Spleen (tissue), 11 donors: ENCODE measurements around the gene IGLON5. TPM values are rescaled to one million over a fixed set of nuclear protein-coding genes. Genes with fewer than 3 reads are reported as not detected.

Experiments
- DNase-seq: peaks from one replicate; pipeline ENCODE4 v3.0.0-alpha.2; 2020
- H3K27ac ChIP-seq, 8 donors: fragments of 200-600 bp; sonication (generic) in 7 of 8; 1 replicate in 4 of 8; 2 replicates in 4 of 8; pipeline versions ENCODE4 v1.5.0 to v1.8.0; 2016 to 2021; ENCODE audit warnings: inconsistent platforms in 4 of 8, mild to moderate bottlenecking in 4 of 8, moderate library complexity in 1 of 8
- H3K27me3 ChIP-seq, 7 donors: fragments of 200-600 bp; sonication (generic) in 6 of 7; replicated peaks in 1 of 7; 1 replicate in 4 of 7; 2 replicates in 3 of 7; pipeline versions ENCODE4 v1.5.0 to v1.8.0; 2016 to 2021; ENCODE audit warnings: inconsistent platforms in 3 of 7, mild to moderate bottlenecking in 1 of 7
- H3K36me3 ChIP-seq, 6 donors: fragments of 200-600 bp; sonication (generic) in 5 of 6; 1 replicate in 4 of 6; 2 replicates in 2 of 6; pipeline versions ENCODE4 v1.5.0 to v1.8.0; 2016 to 2021; ENCODE audit warnings: inconsistent platforms in 2 of 6
- H3K4me1 ChIP-seq, 6 donors: fragments of 200-600 bp; sonication (generic) in 5 of 6; 1 replicate in 3 of 6; 2 replicates in 3 of 6; pipeline versions ENCODE4 v1.5.0 to v1.8.0; 2016 to 2021; ENCODE audit warnings: inconsistent platforms in 3 of 6
- H3K4me3 ChIP-seq, 8 donors: fragments of 200-600 bp; sonication (generic) in 7 of 8; 1 replicate in 4 of 8; 2 replicates in 4 of 8; pipeline versions ENCODE4 v1.5.0 to v1.8.0; 2016 to 2021; ENCODE audit warnings: inconsistent platforms in 4 of 8, mild to moderate bottlenecking in 4 of 8, moderate library complexity in 2 of 8
- H3K9me3 ChIP-seq, 8 donors: fragments of 200-600 bp; sonication (generic) in 7 of 8; 1 replicate in 4 of 8; 2 replicates in 4 of 8; pipeline versions ENCODE4 v1.5.0 to v1.8.0; 2016 to 2021; ENCODE audit warnings: inconsistent platforms in 4 of 8
- CTCF ChIP-seq, 11 experiments: fragments of 200-600 bp in 7 of 11; fragments of 450-650 bp in 4 of 11; sonication (generic) in 4 of 11; IDR thresholded peaks in 8 of 11; conservative IDR thresholded peaks in 3 of 11; 1 replicate in 7 of 11; 2 replicates in 4 of 11; pipeline versions ENCODE4 v1.4.0 to v1.8.0; 2016 to 2021; ENCODE audit warnings: antibody characterized with exemption in 11 of 11, inconsistent platforms in 4 of 11, mild to moderate bottlenecking in 1 of 11
- POLR2A ChIP-seq, 3 donors: fragments of 450-650 bp; IDR thresholded peaks; one replicate each; pipeline ENCODE4 v1.5.1; 2017; ENCODE audit warnings: antibody characterized with exemption in 3 of 3, mild to moderate bottlenecking in 1 of 3
- POLR2AphosphoS5 ChIP-seq, 3 donors: sonication (generic); formaldehyde crosslinking; IDR thresholded peaks; one replicate each; pipeline ENCODE4 v1.5.1; 2017; ENCODE audit warnings: antibody characterized with exemption in 3 of 3
- WGBS, 5 donors: extraction: QIAGEN DNeasy Blood & Tissue Kit in 3 of 5; methylation state at CpG; one replicate each; pipeline versions ENCODE4 v1.1.5 to v1.1.7; 2013 to 2018; 5-methylcytosine and 5-hydroxymethylcytosine counted together
- intact Hi-C: fragments of 100-400 bp; cut with DNase I; formaldehyde crosslinking; loops from one replicate; pipeline ENCODE4 v1.15.0; 2023; ENCODE audit warnings: low total_unique reads
- polyA plus RNA-seq, 3 donors: library from polyadenylated mRNA; stranded (reverse); fragments of 200-250 nt; gene quantifications; one replicate each; pipeline ENCODE4 v1.2.1, GENCODE V29; 2013
- total RNA-seq, 7 donors: library from RNA; depleted of rRNA in 3 of 7; stranded (reverse); fragments of >200 nt in 3 of 7; fragmentation: NEBNext Ultra II Directional in 4 of 7; extraction: Animal tissue kit (Norgen Biotek cat#: 25700) in 4 of 7; gene quantifications; one replicate each; pipeline versions ENCODE4 v1.1.0 to v1.2.1, GENCODE V29; 2016 to 2021
- donor health status: healthy with polysubstance abuse.
- donor health status: DM: no; HTN: no; CAD: no; lungs with moderate emphysema.
- donor health status: DM: no; HTN: no; CAD: no.
- donor health status: Bipolar disorder and iron deficiency.
- donor health status: healthy.
- donor health status: DM: no; HTN: no; CAD: no.
- donor health status: DM: yes; HTN: yes; CAD: no.

The IGLON5 gene
- total and polyA plus RNA-seq, 10 donors, result 0.03 TPM; not detected in 9

GRCh38 chr19:51327066-51328001 is 15.9 kb downstream of the IGLON5 start:
- Histone ChIP-seq H3K27me3 (peaks cover 8 to 82% (median 43%) of the 10 kb centered on the region in 7 donors), H3K27ac (no peak overlapping the region), H3K36me3 (peaks cover 0 to 15% (median 0%) of the 10 kb centered on the region in 6 donors), H3K9me3 (peaks cover 0 to 8% (median 0%) of the 10 kb centered on the region in 8 donors), H3K4me1 (peaks cover 0 to 21% (median 14%) of the 10 kb centered on the region in 6 donors), H3K4me3 (peak overlapping the region in 5 of 8 donors; percentile 1 to 53 (median 19))
- DNase-seq, result peak; percentile 71
- TF ChIP-seq POLR2AphosphoS5 (IDR thresholded peaks at IDR 0.05), result peak in 1 of 3 donors; percentile 15
- peak in 2 of 11 experiments; percentile 28 to 33 for TF ChIP-seq CTCF (IDR thresholded peaks at IDR 0.05 in 8 of 11, conservative IDR thresholded peaks at IDR 0.05 in 3 of 11)
- TF ChIP-seq POLR2A (IDR thresholded peaks at IDR 0.05), result no peak
- 3 to 11% (median 4%) methylated on average over 60 to 75 of the region's 75 CpGs for WGBS, 5 donors
- intact Hi-C loops, result no loop called here

- Histone ChIP-seq H3K27me3 (peaks cover 8 to 64% (median 43%) of the 10 kb centered on the region in 7 donors), H3K9me3 (peaks cover 0 to 8% (median 0%) of the 10 kb centered on the region in 8 donors), H3K4me1 (peaks cover 0 to 21% (median 14%) of the 10 kb centered on the region in 6 donors), H3K27ac (no peak overlapping the region), H3K4me3 (no peak overlapping the region), H3K36me3 (peaks cover 0 to 15% (median 0%) of the 10 kb centered on the region in 6 donors)
- TF ChIP-seq POLR2AphosphoS5 (IDR thresholded peaks at IDR 0.05) (no peak), POLR2A (IDR thresholded peaks at IDR 0.05) (no peak), CTCF (IDR thresholded peaks at IDR 0.05 in 8 of 11, conservative IDR thresholded peaks at IDR 0.05 in 3 of 11) (no peak)
- intact Hi-C loops, result no loop called here
- DNase-seq, result peak; percentile 49
- 72 to 80% (median 77%) methylated on average over 5 of the region's 5 CpGs for WGBS, 5 donors
These were observed 18.0 kb downstream of the IGLON5 start for GRCh38 chr19:51329411-51329810.

- WGBS, 5 donors, result 94 to 96% (median 95%) methylated on average over 4 of the region's 4 CpGs
- H3K4me1 ChIP-seq, result peaks cover 0 to 21% (median 14%) of the 10 kb centered on the region in 6 donors
- intact Hi-C loops, result loop anchor here (5.0 kb wide), 1 partner anchor 332 kb away; no protein-coding TSS in a partner anchor
- peaks cover 0 to 15% (median 0%) of the 10 kb centered on the region in 6 donors for H3K36me3 ChIP-seq
- TF ChIP-seq POLR2AphosphoS5 (IDR thresholded peaks at IDR 0.05), result no peak
- TF ChIP-seq CTCF (IDR thresholded peaks at IDR 0.05 in 8 of 11, conservative IDR thresholded peaks at IDR 0.05 in 3 of 11), result no peak
- TF ChIP-seq POLR2A (IDR thresholded peaks at IDR 0.05), result no peak
- H3K27me3 ChIP-seq, result peaks cover 8 to 55% (median 43%) of the 10 kb centered on the region in 7 donors
- H3K27ac ChIP-seq, result no peak overlapping the region
- peaks cover 0 to 8% (median 0%) of the 10 kb centered on the region in 8 donors for H3K9me3 ChIP-seq
- H3K4me3 ChIP-seq, result no peak overlapping the region
- peak; percentile 4 for DNase-seq
These were observed 18.9 kb downstream of the IGLON5 start for GRCh38 chr19:51330366-51330765.

GRCh38 chr19:51331193-51331592 is 19.7 kb downstream of the IGLON5 start:
- Histone ChIP-seq H3K4me1 (peaks cover 0 to 21% (median 14%) of the 10 kb centered on the region in 6 donors), H3K9me3 (peaks cover 0 to 8% (median 0%) of the 10 kb centered on the region in 8 donors), H3K4me3 (no peak overlapping the region), H3K36me3 (peaks cover 0 to 15% (median 0%) of the 10 kb centered on the region in 6 donors), H3K27me3 (peaks cover 8 to 47% (median 37%) of the 10 kb centered on the region in 7 donors), H3K27ac (no peak overlapping the region)
- no peak for TF ChIP-seq POLR2AphosphoS5 (IDR thresholded peaks at IDR 0.05)
- no peak for TF ChIP-seq CTCF (IDR thresholded peaks at IDR 0.05 in 8 of 11, conservative IDR thresholded peaks at IDR 0.05 in 3 of 11)
- no peak for TF ChIP-seq POLR2A (IDR thresholded peaks at IDR 0.05)
- WGBS, 5 donors, result 59 to 79% (median 74%) methylated on average over 3 of the region's 3 CpGs
- intact Hi-C loops, result loop anchor here (5.0 kb wide), 1 partner anchor 331 kb away; no protein-coding TSS in a partner anchor
- DNase-seq, result peak; percentile 9
